Smooth muscle cell (in vitro differentiated cells): Measurements from ENCODE around the gene CD2AP. TPM values are rescaled to one million over a fixed set of nuclear protein-coding genes. Genes with fewer than 3 reads are reported as not detected.

Experiments used
- DNase-seq: peaks from one replicate; lab custom pipeline; 2025; ENCODE audit not compliant: unreplicated experiment; lab: John Stamatoyannopoulos, UW
- H2AFZ ChIP-seq: fragments of 200-600 bp; sonication (generic); 2 replicates; pipeline ENCODE4 v1.6.0; 2016; ENCODE audit warnings: antibody characterized with exemption, low read depth, mild to moderate bottlenecking
- H3F3A ChIP-seq: fragments of 200-600 bp; sonication (generic); 2 replicates; pipeline ENCODE4 v1.6.0; 2017; ENCODE audit warnings: antibody characterized with exemption, low read depth
- H3K27ac ChIP-seq: fragments of 200-600 bp; sonication (generic); 2 replicates; pipeline ENCODE4 v1.5.1; 2016; ENCODE audit warnings: low read depth, mild to moderate bottlenecking
- H3K27me3 ChIP-seq: fragments of 200-600 bp; sonication (generic); 2 replicates; pipeline ENCODE4 v1.6.1; 2016; ENCODE audit warnings: low read depth, mild to moderate bottlenecking
- H3K36me3 ChIP-seq: fragments of 200-600 bp; sonication (generic); 2 replicates; pipeline ENCODE4 v1.5.1; 2016; ENCODE audit warnings: low read depth
- H3K4me1 ChIP-seq: fragments of 200-600 bp; sonication (generic); 2 replicates; pipeline ENCODE4 v1.5.1; 2016; ENCODE audit warnings: low read depth
- H3K4me2 ChIP-seq: fragments of 200-600 bp; sonication (generic); 2 replicates; pipeline ENCODE4 v1.6.0; 2016; ENCODE audit warnings: mild to moderate bottlenecking
- H3K4me3 ChIP-seq: fragments of 200-600 bp; sonication (generic); 2 replicates; pipeline ENCODE4 v1.5.1; 2016; ENCODE audit warnings: mild to moderate bottlenecking
- H3K79me2 ChIP-seq: fragments of 200-600 bp; sonication (generic); 2 replicates; pipeline ENCODE4 v1.6.0; 2016; ENCODE audit warnings: low read depth, mild to moderate bottlenecking
- H3K9ac ChIP-seq: fragments of 200-600 bp; sonication (generic); 2 replicates; pipeline ENCODE4 v1.6.0; 2016; ENCODE audit warnings: low read depth
- H3K9me3 ChIP-seq: fragments of 200-600 bp; sonication (generic); replicated peaks from 2 replicates; pipeline ENCODE4 v1.5.1; 2016; ENCODE audit warnings: low read depth
- H4K20me1 ChIP-seq: fragments of 200-600 bp; sonication (generic); 2 replicates; pipeline ENCODE4 v1.6.0; 2016; ENCODE audit warnings: low read depth
- CTCF ChIP-seq: fragments of 200-600 bp; sonication (generic); IDR thresholded peaks from 2 replicates; pipeline ENCODE4 v1.5.1; 2017; ENCODE audit warnings: borderline replicate concordance, mild to moderate bottlenecking, antibody characterized with exemption; ENCODE audit not compliant: insufficient read depth, poor library complexity, severe bottlenecking
- WGBS: methylation state at CpG from one replicate; pipeline ENCODE4 v1.1.7; 2016; ENCODE audit warnings: low lambda C conversion rate; 5-methylcytosine and 5-hydroxymethylcytosine counted together
- polyA plus RNA-seq: library from polyadenylated mRNA; unstranded; fragments of >200 nt; fragmentation: Nextera tagmentation; extraction: Ambion mirVana; gene quantifications from 2 replicates; pipeline ENCODE4 v1.2.1, GENCODE V29; 2016
- total RNA-seq: library from RNA; depleted of rRNA; stranded (reverse); fragments of >200 nt; gene quantifications from 2 replicates; pipeline ENCODE4 v1.2.3, GENCODE V29; 2014

Gene CD2AP
- total and polyA plus RNA-seq, 2 experiments from 2014 or later, result 7.4 to 33.4 TPM

- no peak for DNase-seq
- Histone ChIP-seq H3K9me3 (no peaks in the 10 kb centered on the region), H3K79me2 (no peaks in the 10 kb centered on the region), H2AFZ (no peak overlapping the region), H4K20me1 (peaks cover 6% of the 10 kb centered on the region), H3F3A (no peaks in the 10 kb centered on the region), H3K27ac (no peak overlapping the region), H3K4me2 (no peak overlapping the region), H3K4me1 (no peaks in the 10 kb centered on the region), H3K36me3 (peaks cover 17% of the 10 kb centered on the region), H3K27me3 (no peaks in the 10 kb centered on the region), H3K9ac (no peak overlapping the region), H3K4me3 (no peak overlapping the region)
- TF ChIP-seq CTCF, result no peak
- 97% methylated on average over 1 of the region's 1 CpG for WGBS
Observed at GRCh38 chr6:47603227-47603626, 125.6 kb downstream of the CD2AP start.

- Histone ChIP-seq H3K4me3 (no peak overlapping the region), H3K4me1 (no peaks in the 10 kb centered on the region), H3K4me2 (no peak overlapping the region), H3K27ac (no peak overlapping the region), H3K9me3 (no peaks in the 10 kb centered on the region), H3K9ac (no peak overlapping the region), H3K27me3 (no peaks in the 10 kb centered on the region), H3K79me2 (no peaks in the 10 kb centered on the region), H3K36me3 (peaks cover 23% of the 10 kb centered on the region), H2AFZ (no peak overlapping the region), H4K20me1 (peaks cover 6% of the 10 kb centered on the region), H3F3A (no peaks in the 10 kb centered on the region)
- no peak for DNase-seq
- 95% methylated on average over 4 of the region's 4 CpGs for WGBS
- no peak for TF ChIP-seq CTCF
Observed at GRCh38 chr6:47603995-47604394, 126.4 kb downstream of the CD2AP start.

- no peaks in the 10 kb centered on the region for H4K20me1 ChIP-seq
- no peaks in the 10 kb centered on the region for H3K4me1 ChIP-seq
- WGBS, result 90% methylated on average over 12 of the region's 12 CpGs
- no peak for DNase-seq
- TF ChIP-seq CTCF, result no peak
- H3K4me2 ChIP-seq, result no peak overlapping the region
- H3K27me3 ChIP-seq, result no peaks in the 10 kb centered on the region
- no peak overlapping the region for H2AFZ ChIP-seq
- H3K36me3 ChIP-seq, result peaks cover 15% of the 10 kb centered on the region
- H3F3A ChIP-seq, result peaks cover 3% of the 10 kb centered on the region
- no peak overlapping the region for H3K4me3 ChIP-seq
- no peak overlapping the region for H3K9ac ChIP-seq
- no peaks in the 10 kb centered on the region for H3K9me3 ChIP-seq
- no peak overlapping the region for H3K27ac ChIP-seq
- peaks cover 3% of the 10 kb centered on the region for H3K79me2 ChIP-seq
Observed at GRCh38 chr6:47621838-47622449, 144.4 kb downstream of the CD2AP start.

- no peaks in the 10 kb centered on the region for H3K79me2 ChIP-seq
- no peaks in the 10 kb centered on the region for H3K27me3 ChIP-seq
- no peaks in the 10 kb centered on the region for H3K4me1 ChIP-seq
- no peak overlapping the region for H2AFZ ChIP-seq
- TF ChIP-seq CTCF, result no peak
- no peak overlapping the region for H3K4me3 ChIP-seq
- peaks cover 23% of the 10 kb centered on the region for H3F3A ChIP-seq
- no peaks in the 10 kb centered on the region for H3K9me3 ChIP-seq
- no peak overlapping the region for H3K27ac ChIP-seq
- DNase-seq, result no peak
- H4K20me1 ChIP-seq, result no peaks in the 10 kb centered on the region
- no peak overlapping the region for H3K4me2 ChIP-seq
- no peak overlapping the region for H3K9ac ChIP-seq
- no peaks in the 10 kb centered on the region for H3K36me3 ChIP-seq
- WGBS, result 71% methylated on average over 2 of the region's 2 CpGs
Observed at GRCh38 chr6:47626782-47627181, 149.2 kb downstream of the CD2AP start.
